HEK293 (cell line): Measurements from ENCODE around the gene L3MBTL3.

Experiments used
- ZIC2 ChIP-seq: fragments of 450-650 bp; formaldehyde crosslinking; IDR thresholded peaks from 2 replicates; pipeline ENCODE4 v1.5.1; 2016; ENCODE audit warnings: missing biosample characterization, missing genetic modification characterization
- ZNF335 ChIP-seq: fragments of 450-650 bp; formaldehyde crosslinking; conservative IDR thresholded peaks from 2 replicates; pipeline ENCODE4 v1.5.1; 2016; ENCODE audit warnings: missing biosample characterization, missing genetic modification characterization
- ZNF654 ChIP-seq: fragments of 450-650 bp; formaldehyde crosslinking; IDR thresholded peaks from 2 replicates; pipeline ENCODE4 v1.5.1; 2016; ENCODE audit warnings: low read depth, missing biosample characterization, missing genetic modification characterization
- ZNF76 ChIP-seq: fragments of 450-650 bp; formaldehyde crosslinking; IDR thresholded peaks from 2 replicates; pipeline ENCODE4; 2016; ENCODE audit warnings: low read depth, missing biosample characterization, missing genetic modification characterization, borderline replicate concordance
- ZNF837 ChIP-seq: fragments of 450-650 bp; formaldehyde crosslinking; IDR thresholded peaks from 2 replicates; pipeline ENCODE4 v1.5.1; 2016; ENCODE audit warnings: missing biosample characterization, missing genetic modification characterization
- TF ChIP-seq, protein P1 (sequence below): fragments of 450-650 bp; formaldehyde crosslinking; IDR thresholded peaks from 2 replicates; pipeline ENCODE4 v1.5.1; 2016; ENCODE audit warnings: missing biosample characterization, missing genetic modification characterization

DNA sequence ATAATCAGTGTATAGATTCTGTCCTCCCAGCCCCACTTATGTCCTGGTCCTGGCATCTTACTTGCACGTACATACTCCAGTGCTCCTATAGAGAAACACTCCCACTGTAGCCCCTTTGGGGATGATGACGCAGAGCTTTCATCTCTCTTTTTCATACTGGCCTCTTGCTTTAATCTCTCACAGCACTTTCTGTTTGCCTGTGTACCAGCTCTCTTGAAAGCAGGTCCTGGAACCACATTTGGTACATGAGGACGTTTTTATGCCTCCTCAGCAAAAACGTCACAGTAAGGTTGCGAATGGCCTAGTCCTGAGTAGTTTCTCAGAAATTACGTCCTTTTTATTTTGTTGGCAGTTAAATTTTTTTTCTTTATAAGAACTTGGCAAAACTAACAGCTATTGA lies 10.8 kb downstream of the L3MBTL3 start:
- TF ChIP-seq, protein P1, sequence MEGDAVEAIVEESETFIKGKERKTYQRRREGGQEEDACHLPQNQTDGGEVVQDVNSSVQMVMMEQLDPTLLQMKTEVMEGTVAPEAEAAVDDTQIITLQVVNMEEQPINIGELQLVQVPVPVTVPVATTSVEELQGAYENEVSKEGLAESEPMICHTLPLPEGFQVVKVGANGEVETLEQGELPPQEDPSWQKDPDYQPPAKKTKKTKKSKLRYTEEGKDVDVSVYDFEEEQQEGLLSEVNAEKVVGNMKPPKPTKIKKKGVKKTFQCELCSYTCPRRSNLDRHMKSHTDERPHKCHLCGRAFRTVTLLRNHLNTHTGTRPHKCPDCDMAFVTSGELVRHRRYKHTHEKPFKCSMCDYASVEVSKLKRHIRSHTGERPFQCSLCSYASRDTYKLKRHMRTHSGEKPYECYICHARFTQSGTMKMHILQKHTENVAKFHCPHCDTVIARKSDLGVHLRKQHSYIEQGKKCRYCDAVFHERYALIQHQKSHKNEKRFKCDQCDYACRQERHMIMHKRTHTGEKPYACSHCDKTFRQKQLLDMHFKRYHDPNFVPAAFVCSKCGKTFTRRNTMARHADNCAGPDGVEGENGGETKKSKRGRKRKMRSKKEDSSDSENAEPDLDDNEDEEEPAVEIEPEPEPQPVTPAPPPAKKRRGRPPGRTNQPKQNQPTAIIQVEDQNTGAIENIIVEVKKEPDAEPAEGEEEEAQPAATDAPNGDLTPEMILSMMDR (tag by site-specific recombination) = no peak
- TF ChIP-seq ZNF76 (tag by site-specific recombination) (no peak), ZNF837 (tag by site-specific recombination) (no peak), ZIC2 (tag by site-specific recombination) (no peak), ZNF335 (tag by site-specific recombination) (no peak), ZNF654 (tag by site-specific recombination) (no peak)
